Left lung (tissue), 10 donors: ENCODE data around the gene AKR1C2. TPM values are rescaled to one million over a fixed set of nuclear protein-coding genes. Genes with fewer than 3 reads are reported as not detected.
"Not testable (repeated sequence)": the region's sequence is repeated elsewhere in the genome, so short reads cannot be mapped to it uniquely, and the experiment has no call there.

Source experiments
- ATAC-seq: fragments of 200-7000 bp; cut with Tn5 transposase; one replicate; pipeline ENCODE4 v1.9.1; 2020; ENCODE audit warnings: moderate library complexity
- DNase-seq, 4 donors: peaks; one replicate each; pipeline ENCODE4 v3.0.0-alpha.2; 2013 to 2020
- H3K27ac ChIP-seq, 2 donors: fragments of 200-600 bp; sonication (generic) in 1 of 2; one replicate each; pipeline versions ENCODE4 v1.5.0 to v1.8.0; 2020 to 2021
- H3K27me3 ChIP-seq, 2 donors: fragments of 200-600 bp; sonication (generic) in 1 of 2; one replicate each; pipeline versions ENCODE4 v1.5.0 to v1.8.0; 2020 to 2021
- H3K36me3 ChIP-seq, 2 donors: fragments of 200-600 bp; sonication (generic) in 1 of 2; one replicate each; pipeline versions ENCODE4 v1.5.0 to v1.8.0; 2020 to 2021
- H3K4me1 ChIP-seq, 2 donors: fragments of 200-600 bp; one replicate each; pipeline ENCODE4 v1.8.0; 2021
- H3K4me3 ChIP-seq, 2 donors: fragments of 200-600 bp; sonication (generic) in 1 of 2; one replicate each; pipeline versions ENCODE4 v1.5.0 to v1.8.0; 2020 to 2021; ENCODE audit warnings: mild to moderate bottlenecking in 1 of 2
- H3K9me3 ChIP-seq, 2 donors: fragments of 200-600 bp; sonication (generic) in 1 of 2; one replicate each; pipeline versions ENCODE4 v1.5.0 to v1.8.0; 2020 to 2021
- CTCF ChIP-seq, 2 donors: fragments of 200-600 bp; sonication (generic) in 1 of 2; IDR thresholded peaks; one replicate each; pipeline versions ENCODE4 v1.5.0 to v1.8.0; 2021; ENCODE audit warnings: antibody characterized with exemption in 2 of 2
- intact Hi-C, 2 donors: fragments of 100-400 bp; cut with DNase I; formaldehyde crosslinking; loops; one replicate each; pipeline versions ENCODE4 v1.11.2 to v1.14.2; 2022
- polyA plus RNA-seq, 6 donors: library from polyadenylated mRNA; unstranded; fragments of 120-200 nt; gene quantifications; one replicate each; pipeline ENCODE4 v1.2.1, GENCODE V29; 2013; ENCODE audit not compliant: insufficient read length in 6 of 6
- total RNA-seq, 2 donors: library from RNA; stranded (reverse); fragmentation: NEBNext Ultra II Directional; extraction: Animal tissue kit (Norgen Biotek cat#: 25700); gene quantifications; one replicate each; pipeline ENCODE4 v1.2.1, GENCODE V29; 2021
- donor health status: DM: no; HTN: yes; CAD: no.
- donor health status: DM: no; HTN: no; CAD: no.

AKR1C2 gene
- total and polyA plus RNA-seq, 8 donors = 3.1 to 65.3 (median 8.0) TPM

GRCh38 chr10:5034588-5034987, 30.9 kb upstream of the AKR1C2 start:
- intact Hi-C loops = no loop called here

GRCh38 chr10:5033061-5033778, 29.6 kb upstream of the AKR1C2 start:
- Histone ChIP-seq H3K9me3 (peaks cover 0 to 53% of the 10 kb centered on the region in 2 donors), H3K4me1 (no peaks in the 10 kb centered on the region), H3K4me3 (no peak overlapping the region), H3K27me3 (no peaks in the 10 kb centered on the region), H3K27ac (no peak overlapping the region), H3K36me3 (no peaks in the 10 kb centered on the region)
- peak; percentile 71 for ATAC-seq
- no peak for DNase-seq
- TF ChIP-seq CTCF (IDR thresholded peaks at IDR 0.05) = no peak
- intact Hi-C loops = no loop called here

More at GRCh38 chr10:5034588-5034987, 30.9 kb upstream of the AKR1C2 start:
- no peak for ATAC-seq
- no peak for DNase-seq
- H3K9me3 ChIP-seq = peaks cover 0 to 48% of the 10 kb centered on the region in 2 donors
- TF ChIP-seq CTCF (IDR thresholded peaks at IDR 0.05) = no peak
- no peaks in the 10 kb centered on the region for H3K36me3 ChIP-seq
- no peak overlapping the region for H3K27ac ChIP-seq
- no peak overlapping the region for H3K4me3 ChIP-seq
- H3K27me3 ChIP-seq = no peaks in the 10 kb centered on the region
- H3K4me1 ChIP-seq = no peaks in the 10 kb centered on the region

- H3K4me3 ChIP-seq, H3K27ac ChIP-seq, H3K27me3 ChIP-seq, H3K36me3 ChIP-seq, ATAC-seq, intact Hi-C loops, H3K4me1 ChIP-seq: not testable (repeated sequence)
- DNase-seq = peak in 1 of 4 donors; percentile 58
- H3K9me3 ChIP-seq = peaks cover 0 to 53% of the 10 kb centered on the region in 2 donors
Measured at GRCh38 chr10:5032444-5032843, 28.8 kb upstream of the AKR1C2 start.

- H3K4me1 ChIP-seq, ATAC-seq, intact Hi-C loops, H3K36me3 ChIP-seq, H3K27ac ChIP-seq, DNase-seq, H3K27me3 ChIP-seq, H3K4me3 ChIP-seq: not testable (repeated sequence)
- H3K9me3 ChIP-seq = peaks cover 0 to 53% of the 10 kb centered on the region in 2 donors
Measured at GRCh38 chr10:5031588-5031987, 27.9 kb upstream of the AKR1C2 start.

GRCh38 chr10:5030989-5031388, 27.3 kb upstream of the AKR1C2 start:
- no peaks in the 10 kb centered on the region for H3K27me3 ChIP-seq
- ATAC-seq (no peak), DNase-seq (no peak)
- TF ChIP-seq CTCF (IDR thresholded peaks at IDR 0.05) = no peak
- no peak overlapping the region for H3K27ac ChIP-seq
- intact Hi-C loops = no loop called here
- H3K4me1 ChIP-seq = no peaks in the 10 kb centered on the region
- H3K4me3 ChIP-seq = no peak overlapping the region
- H3K36me3 ChIP-seq = no peaks in the 10 kb centered on the region
- peaks cover 0 to 53% of the 10 kb centered on the region in 2 donors for H3K9me3 ChIP-seq

GRCh38 chr10:5025461-5025881, 21.8 kb upstream of the AKR1C2 start:
- DNase-seq (peak in 1 of 4 donors; percentile 51), ATAC-seq (peak; percentile 68)
- H3K27ac ChIP-seq, H3K4me3 ChIP-seq, H3K36me3 ChIP-seq, H3K27me3 ChIP-seq, H3K4me1 ChIP-seq, intact Hi-C loops: not testable (repeated sequence)
- H3K9me3 ChIP-seq = peaks cover 0 to 14% of the 10 kb centered on the region in 2 donors
